ENCODE data around the gene CELA3B.
"Not testable (repeated sequence)": the region's sequence is repeated elsewhere in the genome, so short reads cannot be mapped to it uniquely, and the experiment has no call there.

Gene CELA3B

GRCh38 chr1:21999645-22000044 lies 22.8 kb downstream of the CELA3B start:
- H3K4me3 ChIP-seq (ENCODE audit: low read length); H3K4me1 ChIP-seq (ENCODE audit: control insufficient read depth, low read length); H3K27me3 ChIP-seq (ENCODE audit: control insufficient read depth, low read length); H3K9me2 ChIP-seq (replicated peaks; ENCODE audit: control insufficient read depth, low read length); H3K36me3 ChIP-seq (ENCODE audit: control insufficient read depth, low read length); H3F3A ChIP-seq (ENCODE audit: control insufficient read depth, insufficient read depth); H4K20me1 ChIP-seq (ENCODE audit: control insufficient read depth, insufficient read depth, low read depth, low read length); H3K9me3 ChIP-seq (ENCODE audit: control insufficient read depth, insufficient read depth, low read length); H3K79me2 ChIP-seq (ENCODE audit: control insufficient read depth, low read length); H3K27ac ChIP-seq (ENCODE audit: low read depth, low read length); H3K4me2 ChIP-seq (ENCODE audit: low read length): not testable (repeated sequence)

DNA sequence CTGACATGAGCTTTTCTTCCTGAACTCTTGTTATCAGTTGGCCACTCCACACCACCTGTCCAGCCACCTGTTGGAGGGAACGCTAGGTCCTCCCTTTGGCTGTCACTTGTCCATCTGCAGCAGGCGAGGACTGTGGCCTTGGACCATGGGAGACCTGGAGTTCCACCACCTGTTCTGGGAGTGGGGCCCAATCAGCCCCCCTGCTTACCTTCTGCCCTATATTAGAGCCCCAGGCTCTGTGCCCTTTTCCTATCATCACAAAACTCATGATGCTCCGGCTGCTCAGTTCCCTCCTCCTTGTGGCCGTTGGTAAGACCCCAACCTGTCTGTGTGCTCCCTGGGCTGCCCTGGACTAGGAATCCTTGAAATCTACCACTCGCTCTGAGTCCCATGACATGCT lies 24.6 kb downstream of the CELA3B start, which contains the start of gene CELA3A:
Gene CELA3A (plus strand): TSS at position 249 of the 400 bp plus-strand sequence. CDS start 18 bp downstream, at position 267.
- H3K4me3 ChIP-seq (ENCODE audit: low read length): no peak within 1 kb of the TSS
- no peak within 1 kb of the TSS for H3K27ac ChIP-seq (ENCODE audit: low read depth, low read length)
- no peaks in the 10 kb centered on the region for H3K36me3 ChIP-seq (ENCODE audit: control insufficient read depth, low read length)
- H3K27me3 ChIP-seq (ENCODE audit: control insufficient read depth, low read length): no peaks in the 10 kb centered on the region
- TF ChIP-seq, protein P1, sequence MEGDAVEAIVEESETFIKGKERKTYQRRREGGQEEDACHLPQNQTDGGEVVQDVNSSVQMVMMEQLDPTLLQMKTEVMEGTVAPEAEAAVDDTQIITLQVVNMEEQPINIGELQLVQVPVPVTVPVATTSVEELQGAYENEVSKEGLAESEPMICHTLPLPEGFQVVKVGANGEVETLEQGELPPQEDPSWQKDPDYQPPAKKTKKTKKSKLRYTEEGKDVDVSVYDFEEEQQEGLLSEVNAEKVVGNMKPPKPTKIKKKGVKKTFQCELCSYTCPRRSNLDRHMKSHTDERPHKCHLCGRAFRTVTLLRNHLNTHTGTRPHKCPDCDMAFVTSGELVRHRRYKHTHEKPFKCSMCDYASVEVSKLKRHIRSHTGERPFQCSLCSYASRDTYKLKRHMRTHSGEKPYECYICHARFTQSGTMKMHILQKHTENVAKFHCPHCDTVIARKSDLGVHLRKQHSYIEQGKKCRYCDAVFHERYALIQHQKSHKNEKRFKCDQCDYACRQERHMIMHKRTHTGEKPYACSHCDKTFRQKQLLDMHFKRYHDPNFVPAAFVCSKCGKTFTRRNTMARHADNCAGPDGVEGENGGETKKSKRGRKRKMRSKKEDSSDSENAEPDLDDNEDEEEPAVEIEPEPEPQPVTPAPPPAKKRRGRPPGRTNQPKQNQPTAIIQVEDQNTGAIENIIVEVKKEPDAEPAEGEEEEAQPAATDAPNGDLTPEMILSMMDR (IDR thresholded peaks at IDR 0.05; ENCODE audit: low read depth, low read length, poor library complexity, severe bottlenecking): no peak
- no peak for TF ChIP-seq EZH2phosphoT487 (IDR thresholded peaks at IDR 0.05; ENCODE audit: borderline replicate concordance, low read length)
- H3K4me1 ChIP-seq (ENCODE audit: control insufficient read depth, low read length): no peaks in the 10 kb centered on the region
- H3K9me2 ChIP-seq (replicated peaks; ENCODE audit: control insufficient read depth, low read length): no peaks in the 10 kb centered on the region
- no peaks in the 10 kb centered on the region for H3F3A ChIP-seq (ENCODE audit: control insufficient read depth, insufficient read depth)
- no peaks in the 10 kb centered on the region for H4K20me1 ChIP-seq (ENCODE audit: control insufficient read depth, insufficient read depth, low read depth, low read length)
- H3K79me2 ChIP-seq (ENCODE audit: control insufficient read depth, low read length): no peaks in the 10 kb centered on the region
- H3K4me2 ChIP-seq (ENCODE audit: low read length): no peak within 1 kb of the TSS
- no peaks in the 10 kb centered on the region for H3K9me3 ChIP-seq (ENCODE audit: control insufficient read depth, insufficient read depth, low read length)

GRCh38 chr1:22002461-22002860 lies 25.6 kb downstream of the CELA3B start:
- not testable (repeated sequence) for H3K4me1 ChIP-seq (ENCODE audit: control insufficient read depth, low read length); H3K27ac ChIP-seq (ENCODE audit: low read depth, low read length); H3K9me3 ChIP-seq (ENCODE audit: control insufficient read depth, insufficient read depth, low read length); H3K4me3 ChIP-seq (ENCODE audit: low read length); H3K9me2 ChIP-seq (replicated peaks; ENCODE audit: control insufficient read depth, low read length); H3K4me2 ChIP-seq (ENCODE audit: low read length); H3K36me3 ChIP-seq (ENCODE audit: control insufficient read depth, low read length); H3K79me2 ChIP-seq (ENCODE audit: control insufficient read depth, low read length); H3K27me3 ChIP-seq (ENCODE audit: control insufficient read depth, low read length); H4K20me1 ChIP-seq (ENCODE audit: control insufficient read depth, insufficient read depth, low read depth, low read length); H3F3A ChIP-seq (ENCODE audit: control insufficient read depth, insufficient read depth)

DNA sequence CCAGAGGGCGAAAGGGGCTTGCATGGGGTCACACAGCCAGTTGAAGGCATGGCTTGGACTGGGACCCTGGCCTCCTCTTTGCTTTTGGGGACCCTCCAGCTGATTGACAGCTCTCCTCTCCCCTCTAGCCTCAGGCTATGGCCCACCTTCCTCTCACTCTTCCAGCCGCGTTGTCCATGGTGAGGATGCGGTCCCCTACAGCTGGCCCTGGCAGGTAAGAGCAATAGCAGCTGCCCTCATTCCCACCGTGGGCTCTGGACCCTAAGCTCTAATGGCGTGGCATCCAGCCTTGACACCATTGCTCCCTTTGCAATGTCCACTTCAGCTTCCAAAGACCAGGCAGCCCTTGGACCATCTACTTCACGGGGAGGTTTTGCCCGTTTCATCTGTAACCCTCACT lies 26.1 kb downstream of the CELA3B start:
- H3K36me3 ChIP-seq (ENCODE audit: control insufficient read depth, low read length); H4K20me1 ChIP-seq (ENCODE audit: control insufficient read depth, insufficient read depth, low read depth, low read length); H3K4me2 ChIP-seq (ENCODE audit: low read length); H3K4me1 ChIP-seq (ENCODE audit: control insufficient read depth, low read length); H3F3A ChIP-seq (ENCODE audit: control insufficient read depth, insufficient read depth); H3K9me2 ChIP-seq (replicated peaks; ENCODE audit: control insufficient read depth, low read length); H3K27ac ChIP-seq (ENCODE audit: low read depth, low read length); H3K9me3 ChIP-seq (ENCODE audit: control insufficient read depth, insufficient read depth, low read length); H3K4me3 ChIP-seq (ENCODE audit: low read length); H3K27me3 ChIP-seq (ENCODE audit: control insufficient read depth, low read length); H3K79me2 ChIP-seq (ENCODE audit: control insufficient read depth, low read length): not testable (repeated sequence)

GRCh38 chr1:22003959-22004358 lies 27.1 kb downstream of the CELA3B start:
- not testable (repeated sequence) for H3K9me2 ChIP-seq (replicated peaks; ENCODE audit: control insufficient read depth, low read length); H4K20me1 ChIP-seq (ENCODE audit: control insufficient read depth, insufficient read depth, low read depth, low read length); H3K79me2 ChIP-seq (ENCODE audit: control insufficient read depth, low read length); H3K9me3 ChIP-seq (ENCODE audit: control insufficient read depth, insufficient read depth, low read length); H3K4me2 ChIP-seq (ENCODE audit: low read length); H3K36me3 ChIP-seq (ENCODE audit: control insufficient read depth, low read length); H3K27me3 ChIP-seq (ENCODE audit: control insufficient read depth, low read length); H3K4me1 ChIP-seq (ENCODE audit: control insufficient read depth, low read length); H3K27ac ChIP-seq (ENCODE audit: low read depth, low read length); H3K4me3 ChIP-seq (ENCODE audit: low read length); H3F3A ChIP-seq (ENCODE audit: control insufficient read depth, insufficient read depth)
